ENCODE results near the gene DCAF17.
A peak's percentile ranks its signal among the peaks of the same experiment; 100 is the strongest.

The DCAF17 gene, protein sequence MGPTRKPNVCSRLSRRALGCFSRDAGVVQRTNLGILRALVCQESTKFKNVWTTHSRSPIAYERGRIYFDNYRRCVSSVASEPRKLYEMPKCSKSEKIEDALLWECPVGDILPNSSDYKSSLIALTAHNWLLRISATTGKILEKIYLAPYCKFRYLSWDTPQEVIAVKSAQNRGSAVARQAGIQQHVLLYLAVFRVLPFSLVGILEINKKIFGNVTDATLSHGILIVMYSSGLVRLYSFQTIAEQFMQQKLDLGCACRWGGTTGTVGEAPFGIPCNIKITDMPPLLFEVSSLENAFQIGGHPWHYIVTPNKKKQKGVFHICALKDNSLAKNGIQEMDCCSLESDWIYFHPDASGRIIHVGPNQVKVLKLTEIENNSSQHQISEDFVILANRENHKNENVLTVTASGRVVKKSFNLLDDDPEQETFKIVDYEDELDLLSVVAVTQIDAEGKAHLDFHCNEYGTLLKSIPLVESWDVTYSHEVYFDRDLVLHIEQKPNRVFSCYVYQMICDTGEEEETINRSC

GRCh38 chr2:171434013-171434989, at the start of gene DCAF17:
DCAF17 (plus strand) TSS chr2:171434226; CDS start chr2:171434578, 352 bp downstream.
- TF ChIP-seq, protein P1, sequence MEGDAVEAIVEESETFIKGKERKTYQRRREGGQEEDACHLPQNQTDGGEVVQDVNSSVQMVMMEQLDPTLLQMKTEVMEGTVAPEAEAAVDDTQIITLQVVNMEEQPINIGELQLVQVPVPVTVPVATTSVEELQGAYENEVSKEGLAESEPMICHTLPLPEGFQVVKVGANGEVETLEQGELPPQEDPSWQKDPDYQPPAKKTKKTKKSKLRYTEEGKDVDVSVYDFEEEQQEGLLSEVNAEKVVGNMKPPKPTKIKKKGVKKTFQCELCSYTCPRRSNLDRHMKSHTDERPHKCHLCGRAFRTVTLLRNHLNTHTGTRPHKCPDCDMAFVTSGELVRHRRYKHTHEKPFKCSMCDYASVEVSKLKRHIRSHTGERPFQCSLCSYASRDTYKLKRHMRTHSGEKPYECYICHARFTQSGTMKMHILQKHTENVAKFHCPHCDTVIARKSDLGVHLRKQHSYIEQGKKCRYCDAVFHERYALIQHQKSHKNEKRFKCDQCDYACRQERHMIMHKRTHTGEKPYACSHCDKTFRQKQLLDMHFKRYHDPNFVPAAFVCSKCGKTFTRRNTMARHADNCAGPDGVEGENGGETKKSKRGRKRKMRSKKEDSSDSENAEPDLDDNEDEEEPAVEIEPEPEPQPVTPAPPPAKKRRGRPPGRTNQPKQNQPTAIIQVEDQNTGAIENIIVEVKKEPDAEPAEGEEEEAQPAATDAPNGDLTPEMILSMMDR (IDR thresholded peaks at IDR 0.05; ENCODE audit: insufficient read depth, low read length, missing control alignments) = no peak
- ChIA-PET CTCF (interaction anchor here (0.6 to 1.5 kb wide), 4 partner anchors 16 to 462 kb away, joined by 3 to 4 read pairs (median 4); no protein-coding TSS in a partner anchor), POLR2A (interaction anchor here (0.6 to 1.5 kb wide), 3 partner anchors 18 to 542 kb away, joined by 3 to 4 read pairs (median 3); partner anchors contain the start of gene CYBRD1)
- DNase-seq (ENCODE audit: low read depth, low spot score) = peak; percentile 59
- peak within 1 kb of the TSS; percentile 84 for H3K4me3 ChIP-seq (ENCODE audit: low read depth, low read length)

GRCh38 chr2:171386627-171387026, 47.4 kb upstream of the DCAF17 start:
- no peak for DNase-seq (ENCODE audit: low read depth, low spot score)
- CTCF ChIA-PET = interaction anchor here (0.6 to 1.6 kb wide), 3 partner anchors 11 to 30 kb away, joined by 3 to 5 read pairs (median 3); no protein-coding TSS in a partner anchor
- TF ChIP-seq, protein P1 (IDR thresholded peaks at IDR 0.05; ENCODE audit: insufficient read depth, low read length, missing control alignments) = no peak
- POLR2A ChIA-PET = no interaction called here
- no peak overlapping the region for H3K4me3 ChIP-seq (ENCODE audit: low read depth, low read length)

- TF ChIP-seq, protein P1 (IDR thresholded peaks at IDR 0.05; ENCODE audit: insufficient read depth, low read length, missing control alignments) = no peak
- ChIA-PET CTCF (interaction anchor here (1.5 to 1.6 kb wide), 2 partner anchors 11 to 29 kb away, joined by 3 to 5 read pairs; no protein-coding TSS in a partner anchor), POLR2A (no interaction called here)
- H3K4me3 ChIP-seq (ENCODE audit: low read depth, low read length) = no peak overlapping the region
- DNase-seq (ENCODE audit: low read depth, low spot score) = no peak
Measured at GRCh38 chr2:171387052-171387451, 47.0 kb upstream of the DCAF17 start.

- TF ChIP-seq, protein P1 (IDR thresholded peaks at IDR 0.05; ENCODE audit: insufficient read depth, low read length, missing control alignments) = no peak
- CTCF ChIA-PET = interaction anchor here (1.3 kb wide), 1 partner anchor 27 kb away, joined by 3 read pairs; no protein-coding TSS in a partner anchor
- POLR2A ChIA-PET = no interaction called here
- H3K4me3 ChIP-seq (ENCODE audit: low read depth, low read length) = no peak overlapping the region
- no peak for DNase-seq (ENCODE audit: low read depth, low spot score)
Measured at GRCh38 chr2:171389325-171389724, 44.7 kb upstream of the DCAF17 start.

DNA sequence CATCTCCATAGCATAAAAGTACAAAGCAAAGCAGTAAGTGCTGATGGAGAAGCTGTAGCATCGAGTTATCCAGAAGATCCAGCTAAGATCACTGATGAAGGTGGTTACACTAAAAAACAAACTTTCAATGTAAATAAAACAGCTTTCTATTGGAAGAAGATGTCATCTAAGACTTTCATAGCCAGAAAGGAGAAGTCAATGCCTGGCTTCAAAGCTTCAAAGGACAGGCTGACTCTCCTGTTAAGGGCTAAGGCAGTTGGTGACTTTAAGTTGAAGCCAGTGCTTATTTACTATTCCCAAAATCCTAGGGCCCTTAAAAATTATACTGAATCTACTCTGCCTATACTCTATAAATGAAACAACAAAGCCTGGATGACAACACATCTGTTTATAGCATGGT, 44.2 kb upstream of the DCAF17 start:
- DNase-seq (ENCODE audit: low read depth, low spot score) = no peak
- ChIA-PET CTCF (interaction anchor here (1.3 kb wide), 1 partner anchor 27 kb away, joined by 3 read pairs; no protein-coding TSS in a partner anchor), POLR2A (no interaction called here)
- no peak overlapping the region for H3K4me3 ChIP-seq (ENCODE audit: low read depth, low read length)
- TF ChIP-seq, protein P1 (IDR thresholded peaks at IDR 0.05; ENCODE audit: insufficient read depth, low read length, missing control alignments) = no peak

Measured in AG04449 (cell line).